SJCRH30 (cell line): ENCODE measurements around the gene TMEM235. TPM values are rescaled to one million over a fixed set of nuclear protein-coding genes. Genes with fewer than 3 reads are reported as not detected.
A peak's percentile ranks its signal among the peaks of the same experiment; 100 is the strongest.

Experiments
- DNase-seq, 2 experiments: peaks; one replicate each; pipeline ENCODE4 v3.0.0-alpha.2; 2015 to 2020
- H3K27ac ChIP-seq: fragments of 250-450 bp; sonication (Bioruptor Pico); 2 replicates; pipeline ENCODE4 v1.5.1; 2020; ENCODE audit warnings: mild to moderate bottlenecking, moderate library complexity
- H3K27me3 ChIP-seq: fragments of 250-450 bp; sonication (Bioruptor Pico); 2 replicates; pipeline ENCODE4 v1.5.1; 2020; ENCODE audit warnings: mild to moderate bottlenecking, moderate library complexity
- H3K36me3 ChIP-seq: fragments of 250-450 bp; sonication (Bioruptor Pico); 2 replicates; pipeline ENCODE4 v1.5.1; 2020; ENCODE audit warnings: mild to moderate bottlenecking, moderate library complexity
- H3K4me1 ChIP-seq: fragments of 250-450 bp; sonication (Bioruptor Pico); 2 replicates; pipeline ENCODE4 v1.5.1; 2020; ENCODE audit warnings: mild to moderate bottlenecking, moderate library complexity
- H3K4me3 ChIP-seq: fragments of 250-450 bp; sonication (Bioruptor Pico); 2 replicates; pipeline ENCODE4 v1.5.1; 2020; ENCODE audit warnings: mild to moderate bottlenecking, moderate library complexity
- H3K9me3 ChIP-seq: fragments of 250-450 bp; sonication (Bioruptor Pico); replicated peaks from 2 replicates; pipeline ENCODE4 v1.5.1; 2020; ENCODE audit warnings: mild to moderate bottlenecking, moderate library complexity
- total RNA-seq: library from RNA; depleted of rRNA; stranded (reverse); fragments of >200 nt; shearing (Covaris generic); gene quantifications from 2 replicates; pipeline ENCODE4 v1.2.3, GENCODE V29; 2014

Gene TMEM235
- total RNA-seq, 1 experiment from 2014 or later, result 0.10 TPM

DNA sequence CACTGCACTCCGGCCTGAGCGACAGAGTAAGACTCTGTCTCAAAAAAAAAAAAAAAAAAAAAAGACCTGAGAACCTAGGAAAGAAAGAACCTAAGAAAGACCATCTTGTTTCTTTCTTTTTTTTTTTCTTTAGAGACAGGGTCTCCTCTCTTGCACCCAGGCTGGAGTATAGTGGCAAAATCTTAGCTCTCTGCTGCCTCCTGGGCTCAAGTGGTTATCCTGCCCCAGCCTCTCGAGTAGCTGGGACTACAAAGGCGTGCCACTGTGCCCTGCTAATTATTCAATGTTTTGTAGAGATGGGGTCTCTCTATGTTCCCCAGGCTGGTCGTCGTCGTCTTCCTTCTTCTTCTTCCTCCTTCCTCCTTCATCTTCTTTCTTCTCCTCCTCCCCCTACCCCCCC, 25.1 kb upstream of the TMEM235 start:
- no peaks in the 10 kb centered on the region for H3K4me1 ChIP-seq
- no peak for DNase-seq
- no peak overlapping the region for H3K4me3 ChIP-seq
- no peaks in the 10 kb centered on the region for H3K27me3 ChIP-seq
- H3K27ac ChIP-seq, result no peak overlapping the region
- H3K36me3 ChIP-seq, result peaks cover 10% of the 10 kb centered on the region
- no peaks in the 10 kb centered on the region for H3K9me3 ChIP-seq

DNA sequence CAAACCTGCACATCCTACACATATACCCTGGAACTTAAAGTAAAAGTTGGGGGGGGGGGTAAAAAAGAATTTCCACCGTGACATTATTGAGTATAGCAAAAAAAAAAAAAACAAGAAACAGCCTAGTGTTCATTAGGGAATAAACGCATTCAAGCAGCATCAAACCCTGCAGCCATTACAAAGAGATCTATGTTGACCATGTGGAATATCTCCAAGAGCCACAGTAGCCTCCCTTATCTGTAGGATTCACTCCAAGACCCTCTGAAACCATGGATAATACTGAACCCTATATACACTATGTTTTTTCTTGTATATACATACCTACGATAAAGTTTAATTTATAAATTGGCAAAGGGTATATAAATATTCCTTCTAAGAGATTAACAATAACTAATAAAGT, 22.9 kb upstream of the TMEM235 start:
- H3K27me3 ChIP-seq, result no peaks in the 10 kb centered on the region
- no peak for DNase-seq

GRCh38 chr17:78210111-78210510, 21.3 kb upstream of the TMEM235 start:
- Histone ChIP-seq H3K36me3 (no peaks in the 10 kb centered on the region; the same call in 1 of the 2 replicates), H3K27ac (no peak overlapping the region)

More for the DNA sequence above, 22.9 kb upstream of the TMEM235 start:
- no peaks in the 10 kb centered on the region for H3K9me3 ChIP-seq
- H3K27ac ChIP-seq, result no peak overlapping the region
- H3K4me3 ChIP-seq, result no peak overlapping the region
- H3K4me1 ChIP-seq, result no peaks in the 10 kb centered on the region
- H3K36me3 ChIP-seq, result peaks cover 7% of the 10 kb centered on the region; the same call in 1 of the 2 replicates

GRCh38 chr17:78211032-78211431, 20.4 kb upstream of the TMEM235 start:
- no peaks in the 10 kb centered on the region for H3K9me3 ChIP-seq
- no peak overlapping the region for H3K4me3 ChIP-seq
- H3K27ac ChIP-seq, result no peak overlapping the region
- DNase-seq, result no peak
- H3K36me3 ChIP-seq, result peaks cover 6% of the 10 kb centered on the region
- peaks cover 5% of the 10 kb centered on the region; the same call in 1 of the 2 replicates for H3K4me1 ChIP-seq
- no peaks in the 10 kb centered on the region for H3K27me3 ChIP-seq

More at GRCh38 chr17:78210111-78210510, 21.3 kb upstream of the TMEM235 start:
- Histone ChIP-seq H3K4me1 (no peaks in the 10 kb centered on the region), H3K9me3 (no peaks in the 10 kb centered on the region), H3K4me3 (no peak overlapping the region), H3K27me3 (no peaks in the 10 kb centered on the region)
- no peak for DNase-seq

DNA sequence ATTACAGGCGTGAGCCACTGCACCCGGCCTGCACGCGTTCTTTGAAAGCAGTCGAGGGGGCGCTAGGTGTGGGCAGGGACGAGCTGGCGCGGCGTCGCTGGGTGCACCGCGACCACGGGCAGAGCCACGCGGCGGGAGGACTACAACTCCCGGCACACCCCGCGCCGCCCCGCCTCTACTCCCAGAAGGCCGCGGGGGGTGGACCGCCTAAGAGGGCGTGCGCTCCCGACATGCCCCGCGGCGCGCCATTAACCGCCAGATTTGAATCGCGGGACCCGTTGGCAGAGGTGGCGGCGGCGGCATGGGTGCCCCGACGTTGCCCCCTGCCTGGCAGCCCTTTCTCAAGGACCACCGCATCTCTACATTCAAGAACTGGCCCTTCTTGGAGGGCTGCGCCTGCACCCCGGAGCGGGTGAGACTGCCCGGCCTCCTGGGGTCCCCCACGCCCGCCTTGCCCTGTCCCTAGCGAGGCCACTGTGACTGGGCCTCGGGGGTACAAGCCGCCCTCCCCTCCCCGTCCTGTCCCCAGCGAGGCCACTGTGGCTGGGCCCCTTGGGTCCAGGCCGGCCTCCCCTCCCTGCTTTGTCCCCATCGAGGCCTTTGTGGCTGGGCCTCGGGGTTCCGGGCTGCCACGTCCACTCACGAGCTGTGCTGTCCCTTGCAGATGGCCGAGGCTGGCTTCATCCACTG, 17.3 kb upstream of the TMEM235 start, which contains the start of gene BIRC5:
TSS of gene BIRC5 (plus strand) at position 238 of the 690 bp plus-strand sequence. CDS start at position 302, 64 bp downstream.
- H3K9me3 ChIP-seq, result no peaks in the 10 kb centered on the region
- H3K36me3 ChIP-seq, result peaks cover 35% of the 10 kb centered on the region
- peak within 1 kb of the TSS; percentile 94 for H3K27ac ChIP-seq
- H3K4me3 ChIP-seq, result peak within 1 kb of the TSS; percentile 90
- H3K4me1 ChIP-seq, result peaks cover 5% of the 10 kb centered on the region
- peak; percentile 96 to 98 for DNase-seq
- no peaks in the 10 kb centered on the region for H3K27me3 ChIP-seq

DNA sequence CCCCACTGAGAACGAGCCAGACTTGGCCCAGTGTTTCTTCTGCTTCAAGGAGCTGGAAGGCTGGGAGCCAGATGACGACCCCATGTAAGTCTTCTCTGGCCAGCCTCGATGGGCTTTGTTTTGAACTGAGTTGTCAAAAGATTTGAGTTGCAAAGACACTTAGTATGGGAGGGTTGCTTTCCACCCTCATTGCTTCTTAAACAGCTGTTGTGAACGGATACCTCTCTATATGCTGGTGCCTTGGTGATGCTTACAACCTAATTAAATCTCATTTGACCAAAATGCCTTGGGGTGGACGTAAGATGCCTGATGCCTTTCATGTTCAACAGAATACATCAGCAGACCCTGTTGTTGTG, 16.7 kb upstream of the TMEM235 start:
- Histone ChIP-seq H3K9me3 (no peaks in the 10 kb centered on the region), H3K27ac (peak overlapping the region; percentile 94), H3K4me1 (peaks cover 5% of the 10 kb centered on the region), H3K27me3 (no peaks in the 10 kb centered on the region), H3K36me3 (peaks cover 40% of the 10 kb centered on the region), H3K4me3 (peak overlapping the region; percentile 90)
- no peak for DNase-seq

- Histone ChIP-seq H3K27me3 (no peaks in the 10 kb centered on the region), H3K4me3 (no peak overlapping the region), H3K9me3 (no peaks in the 10 kb centered on the region), H3K36me3 (peaks cover 85% of the 10 kb centered on the region), H3K4me1 (peaks cover 5% of the 10 kb centered on the region), H3K27ac (no peak overlapping the region)
- DNase-seq, result no peak
These were observed 11.9 kb upstream of the TMEM235 start for GRCh38 chr17:78219396-78220150.

GRCh38 chr17:78223061-78223460, 8.4 kb upstream of the TMEM235 start:
- H3K27me3 ChIP-seq, result no peaks in the 10 kb centered on the region
- H3K36me3 ChIP-seq, result peaks cover 67% of the 10 kb centered on the region
- no peaks in the 10 kb centered on the region for H3K9me3 ChIP-seq
- H3K27ac ChIP-seq, result no peak overlapping the region
- peaks cover 18% of the 10 kb centered on the region for H3K4me1 ChIP-seq
- H3K4me3 ChIP-seq, result no peak overlapping the region
- no peak for DNase-seq

DNA sequence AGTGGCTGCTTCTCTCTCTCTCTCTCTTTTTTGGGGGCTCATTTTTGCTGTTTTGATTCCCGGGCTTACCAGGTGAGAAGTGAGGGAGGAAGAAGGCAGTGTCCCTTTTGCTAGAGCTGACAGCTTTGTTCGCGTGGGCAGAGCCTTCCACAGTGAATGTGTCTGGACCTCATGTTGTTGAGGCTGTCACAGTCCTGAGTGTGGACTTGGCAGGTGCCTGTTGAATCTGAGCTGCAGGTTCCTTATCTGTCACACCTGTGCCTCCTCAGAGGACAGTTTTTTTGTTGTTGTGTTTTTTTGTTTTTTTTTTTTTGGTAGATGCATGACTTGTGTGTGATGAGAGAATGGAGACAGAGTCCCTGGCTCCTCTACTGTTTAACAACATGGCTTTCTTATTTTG, 7.7 kb upstream of the TMEM235 start:
- Histone ChIP-seq H3K9me3 (no peaks in the 10 kb centered on the region), H3K27me3 (no peaks in the 10 kb centered on the region), H3K27ac (no peak overlapping the region), H3K4me3 (no peak overlapping the region), H3K4me1 (peaks cover 18% of the 10 kb centered on the region), H3K36me3 (peaks cover 61% of the 10 kb centered on the region)
- no peak for DNase-seq

DNA sequence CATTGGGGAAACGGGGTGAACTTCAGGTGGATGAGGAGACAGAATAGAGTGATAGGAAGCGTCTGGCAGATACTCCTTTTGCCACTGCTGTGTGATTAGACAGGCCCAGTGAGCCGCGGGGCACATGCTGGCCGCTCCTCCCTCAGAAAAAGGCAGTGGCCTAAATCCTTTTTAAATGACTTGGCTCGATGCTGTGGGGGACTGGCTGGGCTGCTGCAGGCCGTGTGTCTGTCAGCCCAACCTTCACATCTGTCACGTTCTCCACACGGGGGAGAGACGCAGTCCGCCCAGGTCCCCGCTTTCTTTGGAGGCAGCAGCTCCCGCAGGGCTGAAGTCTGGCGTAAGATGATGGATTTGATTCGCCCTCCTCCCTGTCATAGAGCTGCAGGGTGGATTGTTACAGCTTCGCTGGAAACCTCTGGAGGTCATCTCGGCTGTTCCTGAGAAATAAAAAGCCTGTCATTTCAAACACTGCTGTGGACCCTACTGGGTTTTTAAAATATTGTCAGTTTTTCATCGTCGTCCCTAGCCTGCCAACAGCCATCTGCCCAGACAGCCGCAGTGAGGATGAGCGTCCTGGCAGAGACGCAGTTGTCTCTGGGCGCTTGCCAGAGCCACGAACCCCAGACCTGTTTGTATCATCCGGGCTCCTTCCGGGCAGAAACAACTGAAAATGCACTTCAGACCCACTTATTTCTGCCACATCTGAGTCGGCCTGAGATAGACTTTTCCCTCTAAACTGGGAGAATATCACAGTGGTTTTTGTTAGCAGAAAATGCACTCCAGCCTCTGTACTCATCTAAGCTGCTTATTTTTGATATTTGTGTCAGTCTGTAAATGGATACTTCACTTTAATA, 7.0 kb upstream of the TMEM235 start:
- peaks cover 18% of the 10 kb centered on the region for H3K4me1 ChIP-seq
- H3K36me3 ChIP-seq, result peaks cover 54% of the 10 kb centered on the region
- DNase-seq, result no peak
- H3K27me3 ChIP-seq, result no peaks in the 10 kb centered on the region
- H3K4me3 ChIP-seq, result no peak overlapping the region
- no peaks in the 10 kb centered on the region for H3K9me3 ChIP-seq
- no peak overlapping the region for H3K27ac ChIP-seq

GRCh38 chr17:78225088-78225865, 6.2 kb upstream of the TMEM235 start:
- H3K27ac ChIP-seq, result no peak overlapping the region
- peaks cover 48% of the 10 kb centered on the region for H3K36me3 ChIP-seq
- no peak for DNase-seq
- H3K27me3 ChIP-seq, result no peaks in the 10 kb centered on the region
- peaks cover 19% of the 10 kb centered on the region for H3K4me1 ChIP-seq
- no peak overlapping the region for H3K4me3 ChIP-seq
- no peaks in the 10 kb centered on the region for H3K9me3 ChIP-seq

GRCh38 chr17:78226055-78226758, 5.2 kb upstream of the TMEM235 start:
- no peak overlapping the region for H3K4me3 ChIP-seq
- peaks cover 39% of the 10 kb centered on the region for H3K36me3 ChIP-seq
- H3K27ac ChIP-seq, result no peak overlapping the region
- H3K27me3 ChIP-seq, result no peaks in the 10 kb centered on the region
- H3K4me1 ChIP-seq, result peaks cover 27% of the 10 kb centered on the region
- DNase-seq, result no peak
- H3K9me3 ChIP-seq, result no peaks in the 10 kb centered on the region

DNA sequence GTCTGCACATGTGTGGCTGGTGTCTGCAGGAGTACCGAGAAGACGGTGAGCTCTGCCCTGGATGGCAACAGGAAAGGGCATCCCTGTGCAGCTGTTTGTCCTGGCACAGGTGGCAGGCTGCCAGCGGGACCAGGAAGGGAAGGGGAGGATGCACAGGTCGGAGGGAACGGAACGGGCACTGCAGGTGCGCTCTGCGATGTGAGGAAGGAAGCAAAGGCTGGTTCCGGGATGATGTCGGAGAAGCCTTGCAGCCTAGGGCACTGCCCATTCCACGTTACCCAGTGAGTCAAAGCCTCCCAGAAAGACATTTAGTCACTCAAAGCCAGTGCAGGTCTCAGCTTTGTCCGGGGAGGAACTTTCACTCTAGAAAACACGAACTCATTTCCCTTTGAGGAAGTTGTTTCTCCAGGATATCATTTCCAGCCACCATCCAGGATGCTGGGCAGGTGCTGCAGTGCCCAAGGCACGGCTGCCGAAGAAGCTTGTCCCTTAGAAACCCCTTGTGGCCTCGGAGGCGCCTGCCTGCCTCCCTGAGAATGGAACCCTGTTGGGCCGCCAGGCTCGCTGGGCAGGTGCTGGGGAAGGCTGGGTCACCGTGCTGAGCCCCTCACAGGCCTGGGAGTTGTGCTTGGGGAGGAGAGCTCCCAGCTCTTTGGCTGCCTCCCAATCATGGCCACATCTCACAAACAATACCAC, 4.5 kb upstream of the TMEM235 start:
- no peaks in the 10 kb centered on the region for H3K9me3 ChIP-seq
- H3K27ac ChIP-seq, result peak overlapping the region; percentile 54
- H3K27me3 ChIP-seq, result no peaks in the 10 kb centered on the region
- H3K4me1 ChIP-seq, result peaks cover 27% of the 10 kb centered on the region
- H3K4me3 ChIP-seq, result no peak overlapping the region
- H3K36me3 ChIP-seq, result peaks cover 32% of the 10 kb centered on the region
- DNase-seq, result peak in 1 of 2 experiments; percentile 61
